ENCODE measurements around the gene SLC22A23.
A peak's percentile ranks its signal among the peaks of the same experiment; 100 is the strongest.

The SLC22A23 gene

DNA sequence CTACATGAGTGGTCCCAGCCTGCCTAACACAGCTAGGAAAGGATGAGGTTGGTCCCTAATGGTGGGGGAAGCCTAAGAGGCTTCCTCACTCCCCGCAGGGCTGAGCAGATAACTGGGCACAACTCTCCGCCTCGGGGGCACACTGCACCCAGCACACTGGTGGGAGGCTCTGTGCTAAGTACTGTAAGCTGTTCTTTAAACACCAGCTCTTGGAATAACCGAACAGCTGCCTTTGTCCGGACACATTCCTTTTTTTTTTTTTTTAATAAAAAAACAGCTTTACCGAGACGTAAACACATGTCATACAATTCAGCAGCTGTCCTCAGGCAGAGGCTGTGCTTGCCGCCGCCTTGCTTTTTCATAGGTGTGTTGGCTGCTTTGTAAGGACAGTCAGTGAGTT is 191.2 kb downstream of the SLC22A23 start:
- Histone ChIP-seq H3K27ac (ENCODE audit: low read depth, low read length) (no peak overlapping the region), H3K27me3 (ENCODE audit: control insufficient read depth in 1 of 2, insufficient read depth in 2 of 2, low read length in 2 of 2) (no peaks in the 10 kb centered on the region), H3K4me3 (ENCODE audit: low read depth in 1 of 2, low read length in 2 of 2) (no peak overlapping the region), H3K4me1 (ENCODE audit: control insufficient read depth in 1 of 2, insufficient read depth in 2 of 2, low read length in 2 of 2) (peaks cover 12 to 27% of the 10 kb centered on the region in 2 donors), H3K9ac (ENCODE audit: low read depth in 1 of 2, low read length in 2 of 2) (no peak overlapping the region), H3K36me3 (ENCODE audit: control insufficient read depth in 1 of 2, insufficient read depth in 2 of 2, low read length in 2 of 2) (peaks cover 0 to 56% of the 10 kb centered on the region in 2 donors), H3K9me3 (ENCODE audit: control insufficient read depth in 1 of 2, low read length in 2 of 2) (no peaks in the 10 kb centered on the region)

GRCh38 chr6:3264356-3264755 is 192.5 kb downstream of the SLC22A23 start:
- peaks cover 6 to 25% of the 10 kb centered on the region in 2 donors for H3K4me1 ChIP-seq (ENCODE audit: control insufficient read depth in 1 of 2, insufficient read depth in 2 of 2, low read length in 2 of 2)

GRCh38 chr6:3263096-3263495 is 193.8 kb downstream of the SLC22A23 start:
- peaks cover 6 to 30% of the 10 kb centered on the region in 2 donors for H3K4me1 ChIP-seq (ENCODE audit: control insufficient read depth in 1 of 2, insufficient read depth in 2 of 2, low read length in 2 of 2)
- no peak overlapping the region for H3K9ac ChIP-seq (ENCODE audit: low read depth in 1 of 2, low read length in 2 of 2)
- no peaks in the 10 kb centered on the region for H3K9me3 ChIP-seq (ENCODE audit: control insufficient read depth in 1 of 2, low read length in 2 of 2)
- peaks cover 0 to 37% of the 10 kb centered on the region in 2 donors for H3K36me3 ChIP-seq (ENCODE audit: control insufficient read depth in 1 of 2, insufficient read depth in 2 of 2, low read length in 2 of 2)
- H3K27me3 ChIP-seq (ENCODE audit: control insufficient read depth in 1 of 2, insufficient read depth in 2 of 2, low read length in 2 of 2) = no peaks in the 10 kb centered on the region
- no peak overlapping the region for H3K4me3 ChIP-seq (ENCODE audit: low read depth in 1 of 2, low read length in 2 of 2)
- H3K27ac ChIP-seq (ENCODE audit: low read depth, low read length) = no peak overlapping the region

More at GRCh38 chr6:3264356-3264755, 192.5 kb downstream of the SLC22A23 start:
- Histone ChIP-seq H3K9me3 (ENCODE audit: control insufficient read depth in 1 of 2, low read length in 2 of 2) (no peaks in the 10 kb centered on the region), H3K27me3 (ENCODE audit: control insufficient read depth in 1 of 2, insufficient read depth in 2 of 2, low read length in 2 of 2) (no peaks in the 10 kb centered on the region), H3K36me3 (ENCODE audit: control insufficient read depth in 1 of 2, insufficient read depth in 2 of 2, low read length in 2 of 2) (peaks cover 0 to 49% of the 10 kb centered on the region in 2 donors), H3K4me3 (ENCODE audit: low read depth in 1 of 2, low read length in 2 of 2) (no peak overlapping the region), H3K9ac (ENCODE audit: low read depth in 1 of 2, low read length in 2 of 2) (no peak overlapping the region), H3K27ac (ENCODE audit: low read depth, low read length) (no peak overlapping the region)

DNA sequence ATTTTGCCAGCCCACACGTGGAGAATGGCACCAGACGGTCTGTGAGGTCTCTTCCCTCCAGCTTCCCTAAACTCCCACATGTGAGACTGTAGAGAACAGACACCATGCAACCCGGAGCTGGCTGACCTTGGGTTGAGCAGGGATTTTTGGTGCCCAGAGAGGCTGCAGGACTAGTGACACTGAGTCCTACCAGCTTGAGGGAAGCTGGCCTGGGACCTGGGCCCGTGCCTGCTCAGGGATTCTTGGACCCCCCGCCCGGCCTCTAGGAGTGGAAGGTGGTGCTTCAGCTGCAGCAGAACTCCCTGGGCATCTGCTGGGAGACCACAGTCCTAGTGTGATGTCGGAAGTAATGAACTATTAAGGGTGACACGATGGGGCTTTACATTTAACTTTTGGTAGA is 194.9 kb downstream of the SLC22A23 start:
- Histone ChIP-seq H3K4me1 (ENCODE audit: control insufficient read depth in 1 of 2, insufficient read depth in 2 of 2, low read length in 2 of 2) (peaks cover 6 to 32% of the 10 kb centered on the region in 2 donors), H3K27me3 (ENCODE audit: control insufficient read depth in 1 of 2, insufficient read depth in 2 of 2, low read length in 2 of 2) (no peaks in the 10 kb centered on the region), H3K27ac (ENCODE audit: low read depth, low read length) (no peak overlapping the region), H3K9me3 (ENCODE audit: control insufficient read depth in 1 of 2, low read length in 2 of 2) (no peaks in the 10 kb centered on the region), H3K4me3 (ENCODE audit: low read depth in 1 of 2, low read length in 2 of 2) (no peak overlapping the region), H3K9ac (ENCODE audit: low read depth in 1 of 2, low read length in 2 of 2) (no peak overlapping the region), H3K36me3 (ENCODE audit: control insufficient read depth in 1 of 2, insufficient read depth in 2 of 2, low read length in 2 of 2) (peaks cover 0 to 31% of the 10 kb centered on the region in 2 donors)

- H3K27me3 ChIP-seq (ENCODE audit: control insufficient read depth in 1 of 2, insufficient read depth in 2 of 2, low read length in 2 of 2) = no peaks in the 10 kb centered on the region
- H3K36me3 ChIP-seq (ENCODE audit: control insufficient read depth in 1 of 2, insufficient read depth in 2 of 2, low read length in 2 of 2) = peaks cover 0 to 31% of the 10 kb centered on the region in 2 donors
- no peak overlapping the region for H3K27ac ChIP-seq (ENCODE audit: low read depth, low read length)
- no peaks in the 10 kb centered on the region for H3K9me3 ChIP-seq (ENCODE audit: control insufficient read depth in 1 of 2, low read length in 2 of 2)
- no peak overlapping the region for H3K9ac ChIP-seq (ENCODE audit: low read depth in 1 of 2, low read length in 2 of 2)
- peak overlapping the region in 1 of 2 donors; percentile 16 for H3K4me3 ChIP-seq (ENCODE audit: low read depth in 1 of 2, low read length in 2 of 2)
- H3K4me1 ChIP-seq (ENCODE audit: control insufficient read depth in 1 of 2, insufficient read depth in 2 of 2, low read length in 2 of 2) = peaks cover 6 to 32% of the 10 kb centered on the region in 2 donors
Observed at GRCh38 chr6:3261518-3261820, 195.4 kb downstream of the SLC22A23 start.

- Histone ChIP-seq H3K4me3 (ENCODE audit: low read depth in 1 of 2, low read length in 2 of 2) (peak overlapping the region; percentile 22 to 36), H3K4me1 (ENCODE audit: control insufficient read depth in 1 of 2, insufficient read depth in 2 of 2, low read length in 2 of 2) (peaks cover 6 to 32% of the 10 kb centered on the region in 2 donors), H3K9me3 (ENCODE audit: control insufficient read depth in 1 of 2, low read length in 2 of 2) (no peaks in the 10 kb centered on the region), H3K9ac (ENCODE audit: low read depth in 1 of 2, low read length in 2 of 2) (no peak overlapping the region), H3K27me3 (ENCODE audit: control insufficient read depth in 1 of 2, insufficient read depth in 2 of 2, low read length in 2 of 2) (no peaks in the 10 kb centered on the region), H3K27ac (ENCODE audit: low read depth, low read length) (no peak overlapping the region), H3K36me3 (ENCODE audit: control insufficient read depth in 1 of 2, insufficient read depth in 2 of 2, low read length in 2 of 2) (peaks cover 0 to 27% of the 10 kb centered on the region in 2 donors)
Observed at GRCh38 chr6:3260772-3261517, 195.9 kb downstream of the SLC22A23 start.

DNA sequence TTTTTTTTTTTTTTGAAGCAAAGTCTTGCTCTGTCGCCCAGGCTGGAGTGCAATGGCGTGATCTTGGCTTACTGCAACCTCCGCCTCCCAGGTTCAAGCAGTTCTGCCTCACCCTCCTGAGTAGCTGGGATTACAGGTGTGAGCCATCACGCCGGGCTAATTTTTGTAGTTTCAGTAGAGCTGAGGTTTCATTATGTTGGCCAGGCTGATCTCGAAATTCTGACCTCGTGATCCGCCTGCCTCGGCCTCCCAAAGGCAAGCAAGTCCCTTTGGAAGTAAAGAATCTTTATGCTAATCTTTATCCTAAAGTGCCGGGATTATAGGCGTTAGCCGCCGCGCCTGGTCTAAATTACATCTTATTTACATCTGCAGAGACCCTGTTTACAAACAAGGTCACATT is 196.6 kb downstream of the SLC22A23 start:
- Histone ChIP-seq H3K4me1 (ENCODE audit: control insufficient read depth in 1 of 2, insufficient read depth in 2 of 2, low read length in 2 of 2) (peaks cover 6 to 32% of the 10 kb centered on the region in 2 donors), H3K27ac (ENCODE audit: low read depth, low read length) (no peak overlapping the region), H3K4me3 (ENCODE audit: low read depth in 1 of 2, low read length in 2 of 2) (peak overlapping the region; percentile 22 to 36), H3K27me3 (ENCODE audit: control insufficient read depth in 1 of 2, insufficient read depth in 2 of 2, low read length in 2 of 2) (no peaks in the 10 kb centered on the region), H3K9ac (ENCODE audit: low read depth in 1 of 2, low read length in 2 of 2) (no peak overlapping the region), H3K36me3 (ENCODE audit: control insufficient read depth in 1 of 2, insufficient read depth in 2 of 2, low read length in 2 of 2) (peaks cover 0 to 23% of the 10 kb centered on the region in 2 donors), H3K9me3 (ENCODE audit: control insufficient read depth in 1 of 2, low read length in 2 of 2) (no peaks in the 10 kb centered on the region)

DNA sequence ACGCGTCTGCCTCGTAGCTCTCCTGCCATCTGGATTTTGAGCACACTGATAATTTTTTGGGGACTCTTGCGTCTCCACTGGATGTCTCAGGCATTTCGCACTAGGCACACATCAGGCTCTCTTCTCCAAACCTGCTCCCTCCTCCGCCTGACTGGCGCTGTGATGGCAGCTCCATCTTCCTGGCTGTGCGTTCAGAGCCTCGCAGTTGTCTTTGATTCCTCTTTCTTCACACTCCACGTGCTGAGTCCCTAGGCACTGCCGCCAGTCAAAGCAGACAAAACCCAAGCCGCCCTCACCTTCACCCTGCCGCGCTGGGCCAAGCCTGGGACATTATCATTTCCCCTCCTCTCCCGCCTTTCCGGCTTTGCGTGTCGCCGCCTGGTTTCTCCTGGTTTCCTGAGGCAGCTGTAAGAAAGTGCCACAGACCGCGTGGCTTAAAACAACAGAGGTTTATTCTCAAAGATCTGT is 197.3 kb downstream of the SLC22A23 start:
- H3K27ac ChIP-seq (ENCODE audit: low read depth, low read length) = no peak overlapping the region
- peak overlapping the region; percentile 51 to 56 for H3K9ac ChIP-seq (ENCODE audit: low read depth in 1 of 2, low read length in 2 of 2)
- H3K9me3 ChIP-seq (ENCODE audit: control insufficient read depth in 1 of 2, low read length in 2 of 2) = no peaks in the 10 kb centered on the region
- H3K4me3 ChIP-seq (ENCODE audit: low read depth in 1 of 2, low read length in 2 of 2) = peak overlapping the region; percentile 76 to 94
- peaks cover 6 to 32% of the 10 kb centered on the region in 2 donors for H3K4me1 ChIP-seq (ENCODE audit: control insufficient read depth in 1 of 2, insufficient read depth in 2 of 2, low read length in 2 of 2)
- no peaks in the 10 kb centered on the region for H3K27me3 ChIP-seq (ENCODE audit: control insufficient read depth in 1 of 2, insufficient read depth in 2 of 2, low read length in 2 of 2)
- H3K36me3 ChIP-seq (ENCODE audit: control insufficient read depth in 1 of 2, insufficient read depth in 2 of 2, low read length in 2 of 2) = peaks cover 0 to 16% of the 10 kb centered on the region in 2 donors

DNA sequence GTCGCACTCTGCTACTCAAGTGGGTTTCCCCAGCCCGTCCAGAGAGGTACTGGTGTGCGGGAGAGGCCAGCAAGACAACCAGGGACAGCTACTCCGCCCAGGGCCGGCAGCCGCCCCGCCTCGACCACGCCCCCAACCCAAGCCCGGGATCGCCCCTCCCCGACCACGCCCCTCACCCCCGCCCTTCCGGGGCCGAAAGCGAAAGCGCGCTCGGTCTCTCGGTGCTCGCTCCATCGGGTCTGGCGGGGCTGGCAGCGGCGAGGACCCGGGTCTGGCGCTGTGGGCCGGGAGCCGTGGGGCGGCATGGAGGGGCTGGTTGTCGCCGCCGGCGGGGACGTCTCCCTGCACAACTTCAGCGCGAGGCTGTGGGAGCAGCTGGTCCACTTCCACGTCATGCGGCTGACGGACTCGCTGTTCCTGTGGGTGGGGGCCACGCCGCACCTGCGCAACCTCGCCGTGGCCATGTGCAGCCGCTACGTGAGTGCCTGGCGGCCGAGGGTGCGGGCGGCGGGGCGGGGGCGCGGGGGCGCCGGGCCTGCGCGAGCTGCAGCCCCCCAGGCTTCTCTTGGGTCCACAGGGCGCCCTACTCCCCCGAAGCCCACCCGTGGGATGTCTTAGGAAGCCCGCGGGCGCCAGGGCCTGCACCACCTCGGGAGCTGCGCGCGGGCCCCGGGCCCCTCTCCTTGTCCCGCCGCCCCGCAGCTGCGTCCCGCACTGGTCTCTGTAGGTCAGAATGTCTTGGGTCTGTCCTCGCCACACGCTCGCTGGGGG is 197.9 kb downstream of the SLC22A23 start, which contains the start of gene PSMG4:
TSS of gene PSMG4 (plus strand) at position 228 of the 771 bp plus-strand sequence. CDS start at position 304, 76 bp downstream.
- H3K4me3 ChIP-seq (ENCODE audit: low read depth in 1 of 2, low read length in 2 of 2) = peak within 1 kb of the TSS; percentile 76 to 94
- H3K4me1 ChIP-seq (ENCODE audit: control insufficient read depth in 1 of 2, insufficient read depth in 2 of 2, low read length in 2 of 2) = peaks cover 6 to 25% of the 10 kb centered on the region in 2 donors
- peaks cover 0 to 10% of the 10 kb centered on the region in 2 donors for H3K36me3 ChIP-seq (ENCODE audit: control insufficient read depth in 1 of 2, insufficient read depth in 2 of 2, low read length in 2 of 2)
- H3K27ac ChIP-seq (ENCODE audit: low read depth, low read length) = peak within 1 kb of the TSS; percentile 63
- peak within 1 kb of the TSS; percentile 51 to 56 for H3K9ac ChIP-seq (ENCODE audit: low read depth in 1 of 2, low read length in 2 of 2)
- H3K9me3 ChIP-seq (ENCODE audit: control insufficient read depth in 1 of 2, low read length in 2 of 2) = no peaks in the 10 kb centered on the region
- H3K27me3 ChIP-seq (ENCODE audit: control insufficient read depth in 1 of 2, insufficient read depth in 2 of 2, low read length in 2 of 2) = no peaks in the 10 kb centered on the region

DNA sequence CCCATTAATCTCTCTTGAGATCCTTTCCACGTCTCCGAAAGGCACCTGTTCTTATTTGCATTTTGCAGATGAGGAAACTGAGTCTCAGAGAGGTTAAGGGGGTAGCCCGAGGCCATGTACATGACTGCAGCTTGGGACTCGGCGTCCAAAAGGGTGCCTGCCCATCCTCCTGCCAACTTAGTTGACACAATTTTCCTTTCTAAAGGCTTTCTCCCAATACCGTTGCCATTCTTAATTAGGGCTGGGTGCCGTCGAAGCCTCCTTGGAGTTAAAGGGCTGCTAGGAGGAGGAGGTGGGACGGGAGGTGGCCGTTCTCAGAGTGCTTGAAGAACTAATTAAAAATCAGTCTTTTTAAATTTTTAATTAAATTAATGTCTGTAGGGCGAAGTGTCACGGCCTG is 198.6 kb downstream of the SLC22A23 start:
- no peaks in the 10 kb centered on the region for H3K27me3 ChIP-seq (ENCODE audit: control insufficient read depth in 1 of 2, insufficient read depth in 2 of 2, low read length in 2 of 2)
- peak overlapping the region in 1 of 2 donors; percentile 51 for H3K9ac ChIP-seq (ENCODE audit: low read depth in 1 of 2, low read length in 2 of 2)
- H3K9me3 ChIP-seq (ENCODE audit: control insufficient read depth in 1 of 2, low read length in 2 of 2) = no peaks in the 10 kb centered on the region
- no peak overlapping the region for H3K27ac ChIP-seq (ENCODE audit: low read depth, low read length)
- H3K4me3 ChIP-seq (ENCODE audit: low read depth in 1 of 2, low read length in 2 of 2) = peak overlapping the region; percentile 76 to 94
- peaks cover 6 to 21% of the 10 kb centered on the region in 2 donors for H3K4me1 ChIP-seq (ENCODE audit: control insufficient read depth in 1 of 2, insufficient read depth in 2 of 2, low read length in 2 of 2)
- H3K36me3 ChIP-seq (ENCODE audit: control insufficient read depth in 1 of 2, insufficient read depth in 2 of 2, low read length in 2 of 2) = peaks cover 0 to 3% of the 10 kb centered on the region in 2 donors
